T-helper 9 cell (primary cell): ENCODE results near the gene KCNT2.

ENCODE experiments used
- DNase-seq: peaks from one replicate; pipeline ENCODE4 v3.0.0-alpha.2; 2020

KCNT2 gene

GRCh38 chr1:196442366-196442765 lies 165.9 kb downstream of the KCNT2 start:
- DNase-seq, result no peak

GRCh38 chr1:196440711-196441110 lies 167.5 kb downstream of the KCNT2 start:
- DNase-seq, result no peak

GRCh38 chr1:196438329-196438728 lies 169.9 kb downstream of the KCNT2 start:
- DNase-seq, result no peak

GRCh38 chr1:196437671-196438070 lies 170.6 kb downstream of the KCNT2 start:
- no peak for DNase-seq

- no peak for DNase-seq
Measured at GRCh38 chr1:196433000-196433399, 175.2 kb downstream of the KCNT2 start.

GRCh38 chr1:196427976-196428734 lies 180.1 kb downstream of the KCNT2 start:
- no peak for DNase-seq

- DNase-seq, result no peak
Measured at GRCh38 chr1:196425513-196425912, 182.7 kb downstream of the KCNT2 start.

- DNase-seq, result no peak
Measured at GRCh38 chr1:196423612-196424011, 184.6 kb downstream of the KCNT2 start.

- DNase-seq, result no peak
Measured at GRCh38 chr1:196418772-196419171, 189.5 kb downstream of the KCNT2 start.

- DNase-seq, result no peak
Measured at GRCh38 chr1:196415978-196416377, 192.3 kb downstream of the KCNT2 start.

- no peak for DNase-seq
Measured at GRCh38 chr1:196412326-196412725, 195.9 kb downstream of the KCNT2 start.

- no peak for DNase-seq
Measured at GRCh38 chr1:196410768-196411167, 197.5 kb downstream of the KCNT2 start.

- no peak for DNase-seq
Measured at GRCh38 chr1:196409586-196409985, 198.7 kb downstream of the KCNT2 start.

- no peak for DNase-seq
Measured at GRCh38 chr1:196407358-196408051, 200.7 kb downstream of the KCNT2 start.

GRCh38 chr1:196405839-196406238 lies 202.4 kb downstream of the KCNT2 start:
- DNase-seq, result no peak

GRCh38 chr1:196403803-196404690 lies 204.2 kb downstream of the KCNT2 start:
- DNase-seq, result no peak

GRCh38 chr1:196401891-196402290 lies 206.3 kb downstream of the KCNT2 start:
- DNase-seq, result no peak

GRCh38 chr1:196401452-196401833 lies 206.8 kb downstream of the KCNT2 start:
- no peak for DNase-seq

- no peak for DNase-seq
Measured at GRCh38 chr1:196400478-196401451, 207.5 kb downstream of the KCNT2 start.

- DNase-seq, result no peak
Measured at GRCh38 chr1:196399713-196400112, 208.5 kb downstream of the KCNT2 start.

GRCh38 chr1:196393742-196394141 lies 214.5 kb downstream of the KCNT2 start:
- DNase-seq, result no peak

GRCh38 chr1:196393282-196393681 lies 215.0 kb downstream of the KCNT2 start:
- DNase-seq, result no peak
